CMK (cell line): ENCODE data around the gene INAVA.

Experiments used
- DNase-seq: peaks from one replicate; pipeline ENCODE4 v3.0.0-alpha.2; 2010; ENCODE audit warnings: low read depth

INAVA gene

GRCh38 chr1:200877010-200877409, 17.7 kb upstream of the INAVA start:
- no peak for DNase-seq

- no peak for DNase-seq
Observed at GRCh38 chr1:200877839-200878551, 16.7 kb upstream of the INAVA start.

GRCh38 chr1:200880212-200880611, 14.5 kb upstream of the INAVA start:
- DNase-seq, result no peak

- DNase-seq, result no peak
Observed at GRCh38 chr1:200883118-200883517, 11.6 kb upstream of the INAVA start.

GRCh38 chr1:200885623-200886402, 8.9 kb upstream of the INAVA start:
- DNase-seq, result no peak

- no peak for DNase-seq
Observed at GRCh38 chr1:200886594-200886993, 8.1 kb upstream of the INAVA start.

- no peak for DNase-seq
Observed at GRCh38 chr1:200887036-200887435, 7.7 kb upstream of the INAVA start.

GRCh38 chr1:200887772-200888348, 6.8 kb upstream of the INAVA start:
- no peak for DNase-seq

- DNase-seq, result peak; percentile 88
Observed at GRCh38 chr1:200888349-200888838, 6.3 kb upstream of the INAVA start.

GRCh38 chr1:200889571-200889970, 5.1 kb upstream of the INAVA start:
- no peak for DNase-seq

- no peak for DNase-seq
Observed at GRCh38 chr1:200890027-200890426, 4.7 kb upstream of the INAVA start.

GRCh38 chr1:200890818-200891773, 3.6 kb upstream of the INAVA start:
- peak; percentile 32 for DNase-seq

GRCh38 chr1:200891774-200892157, 2.9 kb upstream of the INAVA start:
- DNase-seq, result no peak

GRCh38 chr1:200892546-200892945, 2.2 kb upstream of the INAVA start:
- no peak for DNase-seq

- DNase-seq, result no peak
Observed at GRCh38 chr1:200892958-200893357, 1.7 kb upstream of the INAVA start.

GRCh38 chr1:200893411-200893901, 1.2 kb upstream of the INAVA start:
- DNase-seq, result no peak

GRCh38 chr1:200895443-200895789, 716 bp downstream of the INAVA start:
- no peak for DNase-seq

- DNase-seq, result no peak
Observed at GRCh38 chr1:200895801-200896530, 1.3 kb downstream of the INAVA start.

- DNase-seq, result no peak
Observed at GRCh38 chr1:200896531-200897196, 2.0 kb downstream of the INAVA start.

- no peak for DNase-seq
Observed at GRCh38 chr1:200897259-200897658, 2.6 kb downstream of the INAVA start.

- DNase-seq, result no peak
Observed at GRCh38 chr1:200899015-200899386, 4.3 kb downstream of the INAVA start.
